Adrenal gland (tissue), 12 donors: ENCODE data around the gene JPH3. TPM values are rescaled to one million over a fixed set of nuclear protein-coding genes. Genes with fewer than 3 reads are reported as not detected.
A peak's percentile ranks its signal among the peaks of the same experiment; 100 is the strongest.
"Not testable (repeated sequence)": the region's sequence is repeated elsewhere in the genome, so short reads cannot be mapped to it uniquely, and the experiment has no call there.

Experiments used
- DNase-seq, 7 donors: peaks; one replicate each; pipeline ENCODE4 v3.0.0-alpha.2; 2019 to 2020
- H3K27ac ChIP-seq, 5 donors: fragments of 200-600 bp; sonication (generic) in 4 of 5; 1 replicate in 3 of 5; 2 replicates in 2 of 5; pipeline versions ENCODE4 v1.5.1 to v1.8.0; 2016 to 2020; ENCODE audit warnings: mild to moderate bottlenecking in 1 of 5
- H3K27me3 ChIP-seq: fragments of 200-600 bp; 2 replicates; pipeline ENCODE4 v1.8.0; 2021
- H3K36me3 ChIP-seq, 2 donors: fragments of 200-600 bp; replicated peaks in 1 of 2; 1 replicate in 1 of 2; 2 replicates in 1 of 2; pipeline versions ENCODE4 v1.5.1 to v1.8.0; 2018 to 2022
- H3K4me1 ChIP-seq, 2 donors: fragments of 200-600 bp; replicated peaks in 1 of 2; 1 replicate in 1 of 2; 2 replicates in 1 of 2; pipeline versions ENCODE4 v1.5.1 to v1.8.0; 2018 to 2021
- H3K4me3 ChIP-seq, 4 donors: fragments of 200-600 bp; sonication (generic) in 3 of 4; one replicate each; pipeline ENCODE4 v1.5.1; 2016 to 2018
- H3K9me3 ChIP-seq, 3 donors: fragments of 200-600 bp; sonication (generic) in 1 of 3; replicated peaks in 1 of 3; 1 replicate in 2 of 3; 2 replicates in 1 of 3; pipeline versions ENCODE4 v1.5.1 to v1.8.0; 2016 to 2021
- POLR2A ChIP-seq, 2 donors: fragments of 450-650 bp; IDR thresholded peaks; one replicate each; pipeline ENCODE4 v1.6.1; 2017; ENCODE audit warnings: antibody characterized with exemption in 2 of 2, mild to moderate bottlenecking in 2 of 2, moderate library complexity in 1 of 2
- WGBS, 4 donors: extraction: QIAGEN DNeasy Blood & Tissue Kit in 2 of 4; methylation state at CpG; one replicate each; pipeline versions ENCODE4 v1.1.5 to v1.1.7; 2013 to 2017; 5-methylcytosine and 5-hydroxymethylcytosine counted together
- intact Hi-C, 2 donors: fragments of 100-400 bp; cut with DNase I; formaldehyde crosslinking; loops; one replicate each; pipeline versions ENCODE4 v1.14.1 to v1.15.0; 2022 to 2023
- polyA plus RNA-seq, 3 donors: library from polyadenylated mRNA; stranded (reverse); fragments of 200-250 nt in 2 of 3; fragments of 350-450 nt in 1 of 3; fragmentation: Illumina TruSeq in 1 of 3; extraction: RNeasy Lipid Tissue Mini Kit (QIAGEN cat#74804) in 1 of 3; gene quantifications; one replicate each; pipeline ENCODE4 v1.2.3, GENCODE V29; 2013 to 2014
- total RNA-seq, 9 donors: library from RNA; depleted of rRNA in 4 of 9; stranded (reverse); fragments of >200 nt in 4 of 9; fragments of 120-200 nt in 1 of 9; fragmentation: NEBNext Ultra II Directional in 1 of 9; extraction: Animal tissue kit (Norgen Biotek cat#: 25700) in 1 of 9; gene quantifications; one replicate each; pipeline versions ENCODE4 v1.1.0 to v1.2.4, GENCODE V29; 2013 to 2023
- TF ChIP-seq, protein P1 (sequence below), 6 experiments: fragments of 450-650 bp in 4 of 6; fragments of 200-600 bp in 2 of 6; sonication (generic) in 1 of 6; IDR thresholded peaks; 1 replicate in 5 of 6; 2 replicates in 1 of 6; pipeline versions ENCODE4 v1.5.1 to v1.8.0; 2016 to 2021; ENCODE audit warnings: antibody characterized with exemption in 6 of 6, mild to moderate bottlenecking in 2 of 6, moderate library complexity in 1 of 6
- donor health status: healthy with polysubstance abuse.
- donor health status: Bipolar disorder and iron deficiency.
- donor health status: DM: yes; HTN: yes; CAD: no.
- donor health status: DM: no; HTN: no; CAD: no.
- donor health status: DM: no; HTN: no; CAD: no.
- donor health status: DM: yes; HTN: yes; CAD: no.

JPH3 gene
- total and polyA plus RNA-seq, 12 donors = 0.10 to 3.7 (median 0.71) TPM; not detected in 1

DNA sequence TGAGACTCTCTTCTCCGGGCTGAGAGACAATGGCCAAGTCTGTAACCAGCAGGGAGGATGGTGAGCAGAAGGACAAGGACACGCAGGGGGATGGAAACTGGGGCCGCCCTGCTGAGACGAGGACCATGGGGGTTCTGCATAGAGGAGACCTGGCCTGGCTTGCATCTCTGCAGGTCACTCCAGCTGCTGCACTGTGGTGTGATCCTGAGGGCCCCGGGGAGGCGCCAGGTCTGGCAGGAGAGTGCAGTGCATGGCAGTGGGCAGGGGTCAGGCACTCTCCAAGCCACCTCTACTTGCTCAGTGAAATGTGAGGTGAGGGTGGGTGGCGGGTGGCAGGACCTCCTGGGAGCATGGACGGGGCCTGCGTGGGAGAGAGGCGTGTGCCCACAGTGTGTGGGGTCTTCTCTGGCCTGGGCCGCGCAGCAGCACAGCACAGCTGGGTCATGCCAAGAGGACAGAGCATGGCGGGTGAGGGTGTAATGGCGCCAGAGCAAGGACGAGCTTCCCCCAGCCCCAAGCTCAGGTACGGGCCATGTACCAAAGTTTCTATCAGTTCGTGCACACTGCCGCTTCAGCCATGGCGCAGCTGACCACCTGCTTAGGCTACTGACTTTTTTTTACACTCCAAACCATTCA, 120.4 kb downstream of the JPH3 start:
- no peaks in the 10 kb centered on the region for H3K36me3 ChIP-seq
- H3K4me3 ChIP-seq = no peak overlapping the region
- WGBS, 4 donors = 91 to 94% (median 93%) methylated on average over 17 to 19 of the region's 19 CpGs
- H3K27me3 ChIP-seq = no peaks in the 10 kb centered on the region
- intact Hi-C loops = no loop called here
- TF ChIP-seq POLR2A (IDR thresholded peaks at IDR 0.05) = no peak
- TF ChIP-seq, protein P1, sequence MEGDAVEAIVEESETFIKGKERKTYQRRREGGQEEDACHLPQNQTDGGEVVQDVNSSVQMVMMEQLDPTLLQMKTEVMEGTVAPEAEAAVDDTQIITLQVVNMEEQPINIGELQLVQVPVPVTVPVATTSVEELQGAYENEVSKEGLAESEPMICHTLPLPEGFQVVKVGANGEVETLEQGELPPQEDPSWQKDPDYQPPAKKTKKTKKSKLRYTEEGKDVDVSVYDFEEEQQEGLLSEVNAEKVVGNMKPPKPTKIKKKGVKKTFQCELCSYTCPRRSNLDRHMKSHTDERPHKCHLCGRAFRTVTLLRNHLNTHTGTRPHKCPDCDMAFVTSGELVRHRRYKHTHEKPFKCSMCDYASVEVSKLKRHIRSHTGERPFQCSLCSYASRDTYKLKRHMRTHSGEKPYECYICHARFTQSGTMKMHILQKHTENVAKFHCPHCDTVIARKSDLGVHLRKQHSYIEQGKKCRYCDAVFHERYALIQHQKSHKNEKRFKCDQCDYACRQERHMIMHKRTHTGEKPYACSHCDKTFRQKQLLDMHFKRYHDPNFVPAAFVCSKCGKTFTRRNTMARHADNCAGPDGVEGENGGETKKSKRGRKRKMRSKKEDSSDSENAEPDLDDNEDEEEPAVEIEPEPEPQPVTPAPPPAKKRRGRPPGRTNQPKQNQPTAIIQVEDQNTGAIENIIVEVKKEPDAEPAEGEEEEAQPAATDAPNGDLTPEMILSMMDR (IDR thresholded peaks at IDR 0.05) = no peak
- H3K27ac ChIP-seq = peak overlapping the region in 1 of 5 donors; percentile 44
- H3K4me1 ChIP-seq = no peaks in the 10 kb centered on the region
- H3K9me3 ChIP-seq = no peaks in the 10 kb centered on the region
- no peak for DNase-seq

DNA sequence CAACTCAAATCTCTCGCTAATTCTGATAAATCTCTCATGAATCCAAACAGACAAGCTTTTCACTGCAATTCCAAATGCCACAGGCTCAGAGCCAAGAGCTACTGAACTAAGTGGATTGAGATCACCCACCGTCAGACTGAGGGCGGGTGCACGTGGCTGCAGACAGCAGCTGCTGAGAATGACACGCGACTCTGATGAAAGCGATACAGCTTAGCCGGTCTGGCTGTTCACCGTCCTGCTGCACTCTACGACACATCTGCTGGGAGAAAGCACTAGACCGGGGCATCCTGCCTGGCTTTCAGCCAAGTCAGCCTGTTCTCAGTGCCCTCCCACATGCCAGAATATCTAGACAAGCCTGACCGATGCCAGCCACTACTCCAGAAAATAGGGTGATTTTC, 120.9 kb downstream of the JPH3 start:
- Histone ChIP-seq H3K36me3 (no peaks in the 10 kb centered on the region), H3K9me3 (no peaks in the 10 kb centered on the region), H3K4me3 (no peak overlapping the region), H3K27me3 (no peaks in the 10 kb centered on the region), H3K4me1 (no peaks in the 10 kb centered on the region), H3K27ac (peak overlapping the region in 1 of 5 donors; percentile 44)
- WGBS, 4 donors = 51 to 64% (median 63%) methylated on average over 12 of the region's 12 CpGs
- intact Hi-C loops = no loop called here
- DNase-seq = peak; percentile 24 to 94 (median 50)
- TF ChIP-seq POLR2A (IDR thresholded peaks at IDR 0.05) = no peak
- TF ChIP-seq, protein P1 (IDR thresholded peaks at IDR 0.05) = no peak

DNA sequence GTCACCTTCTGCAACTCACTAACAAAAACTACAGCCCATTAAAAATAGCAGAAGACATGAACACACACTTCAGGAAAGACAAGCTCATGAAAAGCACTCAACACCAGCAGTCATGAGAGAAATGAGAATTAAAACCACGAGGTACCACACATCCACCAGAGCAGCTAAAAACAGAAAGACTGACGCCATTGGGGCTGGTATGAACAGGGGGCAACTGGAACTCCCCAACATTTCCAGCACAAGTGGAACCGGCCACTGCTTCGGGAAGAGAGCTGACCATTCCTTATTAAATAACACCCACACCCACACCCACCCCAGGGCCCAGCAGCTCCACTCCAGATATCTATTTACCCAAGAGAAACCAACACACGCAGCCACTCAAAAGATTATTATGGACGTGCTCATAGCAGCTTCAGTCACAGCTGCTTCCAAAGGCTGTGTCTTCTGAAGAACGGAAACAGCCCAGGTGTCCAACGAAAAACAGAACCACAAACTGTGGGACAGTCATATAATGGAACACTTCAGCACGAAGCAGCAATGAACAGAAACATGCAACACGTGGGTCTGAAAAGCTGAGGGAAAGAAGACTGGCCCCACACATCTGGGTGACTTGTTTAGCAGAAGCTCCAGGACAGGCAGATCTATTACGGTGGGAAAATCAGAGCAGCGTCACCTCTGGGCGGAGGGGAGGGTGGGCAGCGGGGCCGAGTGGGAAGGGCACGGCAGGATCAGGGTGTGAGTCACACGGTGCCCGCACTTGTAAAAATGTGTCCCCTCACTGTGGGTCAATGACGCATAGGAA, 122.4 kb downstream of the JPH3 start:
- TF ChIP-seq POLR2A (IDR thresholded peaks at IDR 0.05) = no peak
- TF ChIP-seq, protein P1 (IDR thresholded peaks at IDR 0.05) = no peak
- no peaks in the 10 kb centered on the region for H3K9me3 ChIP-seq
- intact Hi-C loops = no loop called here
- no peaks in the 10 kb centered on the region for H3K4me1 ChIP-seq
- no peak overlapping the region for H3K4me3 ChIP-seq
- 89 to 96% (median 93%) methylated on average over 19 of the region's 19 CpGs for WGBS, 4 donors
- H3K36me3 ChIP-seq = peaks cover 0 to 9% of the 10 kb centered on the region in 2 donors
- H3K27ac ChIP-seq = no peak overlapping the region
- no peaks in the 10 kb centered on the region for H3K27me3 ChIP-seq
- DNase-seq = no peak

DNA sequence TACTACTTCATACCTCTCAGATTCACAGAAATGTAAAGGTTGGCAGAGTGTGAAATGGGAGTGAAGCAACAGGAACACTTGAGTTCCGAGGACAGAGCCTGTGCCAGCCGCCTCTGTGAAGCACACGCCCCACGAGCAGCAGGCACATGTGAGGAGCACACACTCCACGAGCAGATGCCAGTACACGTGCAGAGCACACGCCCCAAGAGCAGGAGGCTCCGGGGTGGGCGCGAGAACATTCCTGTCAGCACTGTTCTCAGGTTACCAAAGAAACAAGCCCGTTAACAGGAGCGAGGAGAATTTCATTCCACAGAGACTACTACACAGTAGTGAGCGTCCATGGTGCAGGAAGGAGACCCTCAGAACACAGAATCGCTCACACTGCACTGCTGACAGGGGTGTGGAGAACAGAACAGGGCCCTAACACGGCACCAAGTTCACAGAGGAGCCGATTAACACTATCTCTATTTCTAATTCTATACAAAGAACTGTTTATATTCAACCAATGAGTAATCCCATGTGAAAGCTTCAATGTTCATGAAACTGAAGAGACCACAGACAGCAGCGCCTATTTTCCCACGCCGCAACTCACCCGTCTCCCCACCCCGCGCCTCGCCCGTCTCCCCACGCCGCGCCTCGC, 123.4 kb downstream of the JPH3 start:
- no peak overlapping the region for H3K27ac ChIP-seq
- TF ChIP-seq, protein P1 (IDR thresholded peaks at IDR 0.05) = no peak
- no peak for TF ChIP-seq POLR2A (IDR thresholded peaks at IDR 0.05)
- H3K9me3 ChIP-seq = no peaks in the 10 kb centered on the region
- H3K36me3 ChIP-seq = peaks cover 0 to 16% of the 10 kb centered on the region in 2 donors
- no peak for DNase-seq
- no peaks in the 10 kb centered on the region for H3K4me1 ChIP-seq
- WGBS, 4 donors = 89 to 93% (median 92%) methylated on average over 20 to 28 of the region's 28 CpGs
- H3K4me3 ChIP-seq = no peak overlapping the region
- H3K27me3 ChIP-seq = no peaks in the 10 kb centered on the region
- intact Hi-C loops = no loop called here

DNA sequence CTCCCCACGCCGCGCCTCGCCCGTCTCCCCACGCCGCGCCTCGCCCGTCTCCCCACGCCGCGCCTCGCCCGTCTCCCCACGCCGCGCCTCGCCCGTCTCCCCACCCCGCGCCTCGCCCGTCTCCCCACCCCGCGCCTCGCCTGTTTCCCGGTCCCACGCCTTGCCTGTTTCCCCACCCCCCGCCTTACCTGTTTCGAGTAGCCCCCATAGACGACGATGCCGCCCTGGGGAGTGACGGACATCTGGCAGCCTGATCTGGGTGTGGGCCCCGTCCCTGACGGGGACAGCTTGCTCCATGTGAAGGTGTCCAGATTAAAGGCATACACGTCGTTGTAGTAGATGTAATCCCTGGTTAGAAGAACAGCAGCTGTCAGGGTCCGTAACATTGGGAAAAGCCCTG, 124.3 kb downstream of the JPH3 start:
- H3K27ac ChIP-seq, H3K27me3 ChIP-seq, intact Hi-C loops, H3K4me3 ChIP-seq, DNase-seq, H3K9me3 ChIP-seq, H3K4me1 ChIP-seq: not testable (repeated sequence)
- peaks cover 0 to 17% of the 10 kb centered on the region in 2 donors for H3K36me3 ChIP-seq
- 94 to 98% (median 97%) methylated on average over 7 to 32 of the region's 40 CpGs for whole genome bisulfite sequencing, 4 donors
